CD4-positive, alpha-beta T cell (primary cell): Measurements from ENCODE around the gene SMARCC2. TPM values are rescaled to one million over a fixed set of nuclear protein-coding genes. Genes with fewer than 3 reads are reported as not detected.

Source experiments
- ATAC-seq: fragments of 200-7000 bp; cut with Tn5 transposase; one replicate; pipeline ENCODE4 v1.10.0; 2022; ENCODE audit warnings: mild to moderate bottlenecking; ENCODE audit not compliant: poor library complexity
- CTCF ChIA-PET: fragments of 350-600 bp; sonication (Branson Sonifier 250); formaldehyde crosslinking; loops from one replicate; lab custom pipeline; 2021; ENCODE audit warnings: antibody characterized with exemption, inconsistent platforms; lab: Charles Lee
- POLR2A ChIA-PET: fragments of 350-600 bp; sonication (Branson Sonifier 250); formaldehyde crosslinking; loops from one replicate; lab custom pipeline; 2021; ENCODE audit warnings: antibody characterized with exemption, inconsistent platforms; lab: Charles Lee
- DNase-seq, 14 experiments: peaks; one replicate each; pipeline ENCODE4 v3.0.0-alpha.2; 2013 to 2020; ENCODE audit warnings: mixed read lengths in 2 of 14
- H3K27ac ChIP-seq, 2 donors: one replicate each; pipeline versions ENCODE4 v1.5.1 to v1.7.0; 2013; ENCODE audit warnings: low read length in 2 of 2, low read depth in 1 of 2, mild to moderate bottlenecking in 1 of 2
- H3K27me3 ChIP-seq, 2 experiments: 1 replicate in 1 of 2; 2 replicates in 1 of 2; pipeline versions ENCODE4 v1.6.1 to v1.7.0; 2013; ENCODE audit warnings: low read length in 2 of 2, control low read depth in 1 of 2, mild to moderate bottlenecking in 1 of 2, moderate library complexity in 1 of 2; ENCODE audit not compliant: insufficient read depth in 2 of 2, control insufficient read depth in 1 of 2
- H3K36me3 ChIP-seq: one replicate; pipeline ENCODE4 v1.6.1; 2013; ENCODE audit warnings: low read length, control low read depth; ENCODE audit not compliant: insufficient read depth
- H3K4me1 ChIP-seq: one replicate; pipeline ENCODE4 v1.6.1; 2013; ENCODE audit warnings: low read length, control low read depth; ENCODE audit not compliant: insufficient read depth
- H3K4me3 ChIP-seq: one replicate; pipeline ENCODE4 v1.5.1; 2013; ENCODE audit warnings: mild to moderate bottlenecking, low read length, moderate library complexity
- H3K9me3 ChIP-seq, 2 experiments: 1 replicate in 1 of 2; 2 replicates in 1 of 2; pipeline versions ENCODE4 v1.6.1 to v1.7.0; 2013; ENCODE audit warnings: low read length in 2 of 2, mild to moderate bottlenecking in 2 of 2, control low read depth in 1 of 2, moderate library complexity in 1 of 2; ENCODE audit not compliant: control insufficient read depth in 1 of 2, insufficient read depth in 1 of 2
- H3K27ac Mint-ChIP-seq: one replicate; pipeline ENCODE4 v1.8.0; 2020; ENCODE audit warnings: mixed read lengths
- H3K27me3 Mint-ChIP-seq: one replicate; pipeline ENCODE4 v1.8.0; 2021; ENCODE audit warnings: mixed read lengths
- H3K36me3 Mint-ChIP-seq: one replicate; pipeline ENCODE4 v1.8.0; 2021; ENCODE audit warnings: low read depth, mixed read lengths
- H3K4me1 Mint-ChIP-seq: one replicate; pipeline ENCODE4 v1.8.0; 2021; ENCODE audit warnings: low read depth, mixed read lengths
- H3K4me3 Mint-ChIP-seq: one replicate; pipeline ENCODE4 v1.8.0; 2020; ENCODE audit warnings: mild to moderate bottlenecking, mixed read lengths
- H3K9me3 Mint-ChIP-seq: one replicate; pipeline ENCODE4 v1.8.0; 2020; ENCODE audit warnings: mixed read lengths
- intact Hi-C, 2 experiments: fragments of 100-400 bp; cut with DNase I in 1 of 2; cut with micrococcal nuclease in 1 of 2; formaldehyde crosslinking; loops; one replicate each; pipeline versions ENCODE4 v1.15.1 to v1.9.0; 2023 to 2025; cut with DNase I, micrococcal nuclease
- total RNA-seq, 174 experiments: library from RNA in 2 of 174; stranded (reverse) in 2 of 174; gene quantifications; one replicate each; pipeline ENCODE4 v1.2.3 and lab custom pipeline; 2021 to 2026
- TF ChIP-seq, protein P1 (sequence below): fragments of 200-600 bp; IDR thresholded peaks from one replicate; pipeline ENCODE4 v1.8.0; 2022; ENCODE audit warnings: antibody characterized with exemption, mild to moderate bottlenecking

SMARCC2 gene
- total RNA-seq, 2 experiments from 2014 or later = 104 to 109 TPM

GRCh38 chr12:56155256-56155845 lies 33.9 kb downstream of the SMARCC2 start:
- H3K4me3 Mint-ChIP-seq = peak overlapping the region; percentile 49

DNA sequence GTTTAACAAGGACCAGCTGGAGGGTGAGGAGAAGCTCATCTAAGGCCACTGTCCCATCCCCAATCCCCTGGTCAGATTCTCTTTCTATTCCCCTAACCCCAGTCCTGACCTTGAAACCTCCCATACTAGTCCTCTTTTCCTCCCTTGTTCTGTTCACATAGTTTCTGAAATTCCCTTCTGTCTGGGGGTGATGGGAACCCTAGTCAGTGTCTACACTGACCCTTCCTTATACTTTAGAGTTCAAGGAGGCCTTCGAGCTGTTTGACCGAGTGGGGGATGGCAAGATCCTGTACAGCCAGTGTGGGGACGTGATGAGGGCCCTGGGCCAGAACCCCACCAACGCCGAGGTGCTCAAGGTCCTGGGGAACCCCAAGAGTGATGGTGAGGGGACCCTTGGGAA lies 34.5 kb downstream of the SMARCC2 start:
- no peak overlapping the region for H3K27ac ChIP-seq
- H3K4me3 ChIP-seq = no peak overlapping the region
- peaks cover 47% of the 10 kb centered on the region for H3K4me1 ChIP-seq
- Mint-ChIP-seq H3K9me3 (no peaks in the 10 kb centered on the region), H3K4me3 (peak overlapping the region; percentile 49), H3K27ac (peak overlapping the region; percentile 43), H3K36me3 (peaks cover 26% of the 10 kb centered on the region), H3K4me1 (peaks cover 48% of the 10 kb centered on the region), H3K27me3 (no peaks in the 10 kb centered on the region)
- no peak for DNase-seq
- H3K36me3 ChIP-seq = peaks cover 7% of the 10 kb centered on the region
- intact Hi-C loops = loop anchor here (5.0 kb wide), 2 partner anchors 32 to 38 kb away; partner anchors contain the start of genes RPL41 (in 1 of the 2), SMARCC2 (in 1 of the 2) and ZC3H10 (in 1 of the 2)
- TF ChIP-seq, protein P1, sequence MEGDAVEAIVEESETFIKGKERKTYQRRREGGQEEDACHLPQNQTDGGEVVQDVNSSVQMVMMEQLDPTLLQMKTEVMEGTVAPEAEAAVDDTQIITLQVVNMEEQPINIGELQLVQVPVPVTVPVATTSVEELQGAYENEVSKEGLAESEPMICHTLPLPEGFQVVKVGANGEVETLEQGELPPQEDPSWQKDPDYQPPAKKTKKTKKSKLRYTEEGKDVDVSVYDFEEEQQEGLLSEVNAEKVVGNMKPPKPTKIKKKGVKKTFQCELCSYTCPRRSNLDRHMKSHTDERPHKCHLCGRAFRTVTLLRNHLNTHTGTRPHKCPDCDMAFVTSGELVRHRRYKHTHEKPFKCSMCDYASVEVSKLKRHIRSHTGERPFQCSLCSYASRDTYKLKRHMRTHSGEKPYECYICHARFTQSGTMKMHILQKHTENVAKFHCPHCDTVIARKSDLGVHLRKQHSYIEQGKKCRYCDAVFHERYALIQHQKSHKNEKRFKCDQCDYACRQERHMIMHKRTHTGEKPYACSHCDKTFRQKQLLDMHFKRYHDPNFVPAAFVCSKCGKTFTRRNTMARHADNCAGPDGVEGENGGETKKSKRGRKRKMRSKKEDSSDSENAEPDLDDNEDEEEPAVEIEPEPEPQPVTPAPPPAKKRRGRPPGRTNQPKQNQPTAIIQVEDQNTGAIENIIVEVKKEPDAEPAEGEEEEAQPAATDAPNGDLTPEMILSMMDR = no peak
- no peaks in the 10 kb centered on the region for H3K27me3 ChIP-seq
- no peak for ATAC-seq
- POLR2A ChIA-PET = interaction anchor here (0.7 to 1.6 kb wide), 6 partner anchors 10 to 465 kb away, joined by 3 to 6 read pairs (median 4); partner anchors contain the start of genes ESYT1, SMARCC2 and ZC3H10
- no peaks in the 10 kb centered on the region for H3K9me3 ChIP-seq
- CTCF ChIA-PET = interaction anchor here (1.2 kb wide), 1 partner anchor 29 kb away, joined by 7 read pairs; no protein-coding TSS in a partner anchor

More at GRCh38 chr12:56155256-56155845, 33.9 kb downstream of the SMARCC2 start:
- DNase-seq = no peak
- TF ChIP-seq, protein P1 = no peak
- Mint-ChIP-seq H3K9me3 (no peaks in the 10 kb centered on the region), H3K27ac (peak overlapping the region; percentile 43), H3K27me3 (no peaks in the 10 kb centered on the region), H3K4me1 (peaks cover 50% of the 10 kb centered on the region), H3K36me3 (peaks cover 32% of the 10 kb centered on the region)
- H3K27ac ChIP-seq = no peak overlapping the region
- intact Hi-C loops = no loop called here
- ChIA-PET POLR2A (interaction anchor here (0.7 to 1.6 kb wide), 6 partner anchors 9 to 464 kb away, joined by 3 to 4 read pairs (median 3); partner anchors contain the start of genes SMARCC2 and ZC3H10), CTCF (interaction anchor here (1.2 kb wide), 1 partner anchor 29 kb away, joined by 7 read pairs; no protein-coding TSS in a partner anchor)
- H3K9me3 ChIP-seq = no peaks in the 10 kb centered on the region
- H3K36me3 ChIP-seq = peaks cover 13% of the 10 kb centered on the region
- H3K4me1 ChIP-seq = peaks cover 52% of the 10 kb centered on the region
- H3K4me3 ChIP-seq = no peak overlapping the region
- H3K27me3 ChIP-seq = no peaks in the 10 kb centered on the region
- ATAC-seq = no peak

- Histone ChIP-seq H3K4me3 (no peak overlapping the region), H3K9me3 (no peaks in the 10 kb centered on the region), H3K36me3 (peaks cover 6% of the 10 kb centered on the region), H3K4me1 (peaks cover 42% of the 10 kb centered on the region), H3K27me3 (no peaks in the 10 kb centered on the region), H3K27ac (no peak overlapping the region)
- ATAC-seq (no peak), DNase-seq (no peak)
- Mint-ChIP-seq H3K4me1 (peaks cover 43% of the 10 kb centered on the region), H3K27me3 (no peaks in the 10 kb centered on the region), H3K36me3 (peaks cover 21% of the 10 kb centered on the region), H3K27ac (no peak overlapping the region), H3K9me3 (no peaks in the 10 kb centered on the region), H3K4me3 (peak overlapping the region; percentile 55)
- intact Hi-C loops = loop anchor here (5.0 kb wide), 2 partner anchors 33 to 37 kb away; partner anchors contain the start of genes RPL41 (in 1 of the 2), SMARCC2 (in 1 of the 2) and ZC3H10 (in 1 of the 2)
- TF ChIP-seq, protein P1 = no peak
- ChIA-PET CTCF (interaction anchor here (1.2 kb wide), 1 partner anchor 28 kb away, joined by 7 read pairs; no protein-coding TSS in a partner anchor), POLR2A (interaction anchor here (0.9 to 1.6 kb wide), 4 partner anchors 11 to 36 kb away, joined by 3 to 6 read pairs (median 4); partner anchors contain the start of genes ESYT1, SMARCC2 and ZC3H10)
Observed at GRCh38 chr12:56154246-56154771, 35.0 kb downstream of the SMARCC2 start.
